Endodermal cell (in vitro differentiated cells): ENCODE measurements around the gene RNASEH2A. TPM values are rescaled to one million over a fixed set of nuclear protein-coding genes. Genes with fewer than 3 reads are reported as not detected.

Source experiments
- DNase-seq: peaks from one replicate; pipeline ENCODE4 v3.0.0-alpha.2; 2017
- H3K27ac ChIP-seq: 2 replicates; pipeline ENCODE4 v1.5.1; 2013; ENCODE audit warnings: mild to moderate bottlenecking, low read depth, low read length, moderate library complexity
- H3K27me3 ChIP-seq: 2 replicates; pipeline ENCODE4 v1.6.1; 2013; ENCODE audit warnings: mild to moderate bottlenecking, low read length, moderate library complexity; ENCODE audit not compliant: insufficient read depth, control insufficient read depth, poor library complexity, severe bottlenecking
- H3K36me3 ChIP-seq: 2 replicates; pipeline ENCODE4 v1.7.0; 2013; ENCODE audit warnings: mild to moderate bottlenecking, low read length, moderate library complexity; ENCODE audit not compliant: control insufficient read depth, insufficient read depth
- H3K4me1 ChIP-seq: one replicate; pipeline ENCODE4 v1.7.0; 2013; ENCODE audit warnings: low read length; ENCODE audit not compliant: control insufficient read depth, insufficient read depth
- H3K4me3 ChIP-seq: 2 replicates; pipeline ENCODE4 v1.5.1; 2013; ENCODE audit warnings: mild to moderate bottlenecking, low read length, moderate library complexity
- H3K9ac ChIP-seq: 2 replicates; pipeline ENCODE4 v1.6.1; 2013; ENCODE audit warnings: mild to moderate bottlenecking, low read length, moderate library complexity; ENCODE audit not compliant: poor library complexity, severe bottlenecking; ENCODE audit errors: extremely low read depth
- H3K9me3 ChIP-seq: 2 replicates; pipeline ENCODE4 v1.6.1; 2013; ENCODE audit warnings: mild to moderate bottlenecking, low read length, moderate library complexity; ENCODE audit not compliant: control insufficient read depth
- H3K27ac Mint-ChIP-seq: 2 replicates; pipeline ENCODE4 v1.8.0; 2020; ENCODE audit warnings: mixed read lengths
- H3K27me3 Mint-ChIP-seq: 2 replicates; pipeline ENCODE4 v1.8.0; 2021; ENCODE audit warnings: mild to moderate bottlenecking, mixed read lengths; ENCODE audit not compliant: insufficient read depth
- H3K36me3 Mint-ChIP-seq: 2 replicates; pipeline ENCODE4 v1.8.0; 2020; ENCODE audit warnings: low read depth, mixed read lengths
- H3K4me1 Mint-ChIP-seq: 2 replicates; pipeline ENCODE4 v1.8.0; 2020; ENCODE audit warnings: mixed read lengths
- H3K4me3 Mint-ChIP-seq: 2 replicates; pipeline ENCODE4 v1.8.0; 2020; ENCODE audit warnings: mild to moderate bottlenecking, moderate library complexity, mixed read lengths
- H3K9me3 Mint-ChIP-seq: 2 replicates; pipeline ENCODE4 v1.8.0; 2020; ENCODE audit warnings: mild to moderate bottlenecking, mixed read lengths
- CTCF ChIP-seq: fragments of 200-600 bp; sonication (generic); conservative IDR thresholded peaks from 2 replicates; pipeline ENCODE4 v1.5.0; 2021; ENCODE audit warnings: antibody characterized with exemption, mild to moderate bottlenecking
- WGBS, 2 experiments: methylation state at CpG; one replicate each; pipeline versions ENCODE4 v1.1.5 to v1.1.7; 2013; ENCODE audit warnings: missing lambda C conversion rate in 2 of 2, mixed read lengths in 1 of 2; ENCODE audit not compliant: insufficient coverage in 1 of 2, insufficient read length in 1 of 2; 5-methylcytosine and 5-hydroxymethylcytosine counted together
- total RNA-seq, 2 donors: library from RNA; stranded (reverse); fragmentation: NEBNext Ultra II Directional in 1 of 2; extraction: Animal tissue kit (Norgen Biotek cat#: 25700) in 1 of 2; gene quantifications; 2 replicates in 1 of 2; 3 replicates in 1 of 2; pipeline ENCODE4 v1.2.1, GENCODE V29; 2021

RNASEH2A gene
- total RNA-seq, 2 donors from 2014 or later: 51.0 to 97.1 TPM

- Histone ChIP-seq H3K27ac (no peak overlapping the region), H3K4me1 (peaks cover 11% of the 10 kb centered on the region), H3K4me3 (no peak overlapping the region), H3K9ac (no peak overlapping the region), H3K27me3 (peaks cover 9% of the 10 kb centered on the region), H3K36me3 (no peaks in the 10 kb centered on the region), H3K9me3 (no peaks in the 10 kb centered on the region)
- WGBS, 2 experiments: 88 to 92% methylated on average over 2 to 3 of the region's 3 CpGs
- Mint-ChIP-seq H3K27me3 (peaks cover 9% of the 10 kb centered on the region), H3K9me3 (no peaks in the 10 kb centered on the region), H3K4me1 (peaks cover 24% of the 10 kb centered on the region), H3K27ac (no peak overlapping the region), H3K36me3 (no peaks in the 10 kb centered on the region), H3K4me3 (no peak overlapping the region)
- peak; percentile 31 for DNase-seq
- TF ChIP-seq CTCF: no peak
Observed at GRCh38 chr19:12786952-12787351, 19.4 kb upstream of the RNASEH2A start.

GRCh38 chr19:12787458-12787857, 18.9 kb upstream of the RNASEH2A start:
- Mint-ChIP-seq H3K4me1 (peaks cover 22% of the 10 kb centered on the region), H3K4me3 (no peak overlapping the region), H3K36me3 (no peaks in the 10 kb centered on the region), H3K27me3 (peaks cover 9% of the 10 kb centered on the region), H3K27ac (no peak overlapping the region), H3K9me3 (no peaks in the 10 kb centered on the region)
- Histone ChIP-seq H3K27me3 (peaks cover 9% of the 10 kb centered on the region), H3K4me1 (peaks cover 11% of the 10 kb centered on the region), H3K4me3 (no peak overlapping the region), H3K9me3 (no peaks in the 10 kb centered on the region), H3K27ac (no peak overlapping the region), H3K9ac (no peak overlapping the region), H3K36me3 (no peaks in the 10 kb centered on the region)
- no peak for TF ChIP-seq CTCF
- 91 to 93% methylated on average over 9 to 10 of the region's 10 CpGs for WGBS, 2 experiments
- no peak for DNase-seq

GRCh38 chr19:12788042-12788681, 18.2 kb upstream of the RNASEH2A start:
- peaks cover 11% of the 10 kb centered on the region for H3K4me1 ChIP-seq

More at GRCh38 chr19:12788042-12788681, 18.2 kb upstream of the RNASEH2A start:
- H3K9ac ChIP-seq: no peak overlapping the region
- H3K4me3 ChIP-seq: no peak overlapping the region
- peak overlapping the region; percentile 26 for H3K27ac ChIP-seq
- H3K27me3 ChIP-seq: peaks cover 9% of the 10 kb centered on the region
- H3K36me3 ChIP-seq: no peaks in the 10 kb centered on the region
- Mint-ChIP-seq H3K4me3 (no peak overlapping the region), H3K36me3 (no peaks in the 10 kb centered on the region), H3K4me1 (peaks cover 22% of the 10 kb centered on the region), H3K27me3 (peaks cover 9% of the 10 kb centered on the region), H3K27ac (no peak overlapping the region), H3K9me3 (no peaks in the 10 kb centered on the region)
- DNase-seq: no peak
- WGBS, 2 experiments: 88 to 92% methylated on average over 3 to 4 of the region's 4 CpGs
- TF ChIP-seq CTCF: no peak
- no peaks in the 10 kb centered on the region for H3K9me3 ChIP-seq
